HepG2 (cell line): Measurements from ENCODE around the gene CAMK1D. TPM values are rescaled to one million over a fixed set of nuclear protein-coding genes. Genes with fewer than 3 reads are reported as not detected.

Experiments used
- ATAC-seq: fragments of 200-7000 bp; cut with Tn5 transposase; 3 replicates; pipeline ENCODE4 v1.9.1; 2020; ENCODE audit warnings: mild to moderate bottlenecking, moderate library complexity
- BruUV-seq: library from RNA; stranded (reverse); fragments of 400-500 nt; replicated peaks from 2 replicates; lab custom pipeline; 2021; lab: Mats Ljungman, UMichigan
- CTCF ChIA-PET: fragments of 300-600 bp; formaldehyde crosslinking; extraction: SDS; loops from one replicate; lab custom pipeline; 2021; ENCODE audit warnings: low total read pairs, inconsistent platforms, low intra/inter-chr PET ratio; lab: Yijun Ruan, JAX
- POLR2A ChIA-PET: fragments of 350-600 bp; sonication (Branson Sonifier 250); formaldehyde crosslinking; loops from one replicate; lab custom pipeline; 2020; ENCODE audit warnings: antibody characterized with exemption, inconsistent platforms; lab: Yijun Ruan, JAX
- DNase-seq: peaks from one replicate; pipeline ENCODE4 v3.0.0-alpha.2; 2015; ENCODE audit warnings: low spot score
- FAIRE-seq: peaks from 3 replicates; lab custom pipeline; 2011; peaks lifted over from hg19 to GRCh38; lab: Jason Lieb, UNC
- H2AFZ ChIP-seq: one replicate; pipeline ENCODE4 v1.6.1; 2011; ENCODE audit warnings: low read length, inconsistent platforms
- H3K27ac ChIP-seq: fragments of 300-600 bp; 3 replicates; pipeline ENCODE4 v1.8.0; 2011; ENCODE audit warnings: mixed run types, mild to moderate bottlenecking, mixed read lengths, low read length, inconsistent platforms; ENCODE audit not compliant: insufficient read depth; ENCODE audit errors: extremely low read length
- H3K27me3 ChIP-seq, 2 experiments: fragments of 200-600 bp in 1 of 2; 2 replicates in 1 of 2; 3 replicates in 1 of 2; pipeline versions ENCODE4 v1.6.0 to v1.8.0; 2011; ENCODE audit warnings: low read length in 2 of 2, mild to moderate bottlenecking in 2 of 2, moderate library complexity in 2 of 2, inconsistent platforms in 1 of 2; ENCODE audit not compliant: insufficient read depth in 2 of 2, control insufficient read depth in 1 of 2
- H3K36me3 ChIP-seq, 2 experiments: fragments of 200-600 bp in 1 of 2; replicated peaks in 1 of 2; 2 replicates in 1 of 2; 3 replicates in 1 of 2; pipeline versions ENCODE4 v1.5.1 to v1.8.0; 2011; ENCODE audit warnings: low read length in 2 of 2, inconsistent platforms in 1 of 2; ENCODE audit not compliant: insufficient read depth in 2 of 2, control insufficient read depth in 1 of 2
- H3K4me1 ChIP-seq: 2 replicates; pipeline ENCODE4 v1.5.1; 2012; ENCODE audit warnings: low read length, inconsistent platforms; ENCODE audit not compliant: insufficient read depth
- H3K4me2 ChIP-seq: 2 replicates; pipeline ENCODE4 v1.6.0; 2011; ENCODE audit warnings: low read depth, low read length, inconsistent platforms
- H3K4me3 ChIP-seq, 3 experiments: fragments of 200-600 bp in 1 of 3; sonication (generic), shearing (Covaris generic) in 1 of 3; replicated peaks in 1 of 3; 2 replicates each; pipeline ENCODE4 v1.5.1; 2011 to 2016; ENCODE audit warnings: low read length in 3 of 3, inconsistent platforms in 2 of 3, low read depth in 2 of 3, mild to moderate bottlenecking in 2 of 3, control low read depth in 1 of 3, mixed read lengths in 1 of 3; ENCODE audit not compliant: insufficient read depth in 1 of 3
- H3K79me2 ChIP-seq: one replicate; pipeline ENCODE4 v1.6.1; 2011; ENCODE audit warnings: low read length, inconsistent platforms; ENCODE audit not compliant: insufficient read depth
- H3K9ac ChIP-seq: 2 replicates; pipeline ENCODE4 v1.6.0; 2011; ENCODE audit warnings: mild to moderate bottlenecking, low read depth, low read length, inconsistent platforms; ENCODE audit not compliant: insufficient read depth
- H3K9me3 ChIP-seq: 2 replicates; pipeline ENCODE4 v1.5.1; 2012; ENCODE audit warnings: mild to moderate bottlenecking, low read length
- H4K20me1 ChIP-seq: 2 replicates; pipeline ENCODE4 v1.6.0; 2011; ENCODE audit warnings: inconsistent platforms, mild to moderate bottlenecking, low read length, moderate library complexity; ENCODE audit not compliant: insufficient read depth
- AGO1 ChIP-seq: fragments of 200-400 bp; formaldehyde crosslinking; IDR thresholded peaks from 2 replicates; pipeline ENCODE4 v1.6.1; 2017; ENCODE audit warnings: mild to moderate bottlenecking, low read depth, low read length, moderate library complexity; ENCODE audit not compliant: poor library complexity, severe bottlenecking
- GTF2F1 ChIP-seq: fragments of 150-350 bp; IDR thresholded peaks from 2 replicates; pipeline ENCODE4 v1.6.1; 2014; ENCODE audit warnings: low read length
- MAFK ChIP-seq, 2 experiments: IDR thresholded peaks in 1 of 2; conservative IDR thresholded peaks in 1 of 2; 2 replicates each; pipeline ENCODE4 v1.6.1; 2011; ENCODE audit warnings: improper control_type of control experiment in 2 of 2, low read length in 2 of 2
- NR1H2 ChIP-seq: sonication (generic); formaldehyde crosslinking; IDR thresholded peaks from 2 replicates; pipeline ENCODE4 v1.8.1; 2022; ENCODE audit warnings: low read depth, missing genetic modification reagents, borderline replicate concordance
- ONECUT2 ChIP-seq: sonication (generic); formaldehyde crosslinking; IDR thresholded peaks from 2 replicates; pipeline ENCODE4 v1.4.0; 2020; ENCODE audit warnings: missing genetic modification reagents
- PATZ1 ChIP-seq: sonication (generic); formaldehyde crosslinking; IDR thresholded peaks from 2 replicates; pipeline ENCODE4 v1.4.0; 2020; ENCODE audit warnings: missing genetic modification reagents
- RFX1 ChIP-seq: fragments of 450-650 bp; IDR thresholded peaks from 2 replicates; pipeline ENCODE4 v1.6.1; 2017
- SP2 ChIP-seq: sonication (generic); formaldehyde crosslinking; IDR thresholded peaks from 2 replicates; pipeline ENCODE4 v1.5.1; 2020; ENCODE audit warnings: mild to moderate bottlenecking, missing genetic modification reagents
- SPEN ChIP-seq: sonication (generic); formaldehyde crosslinking; IDR thresholded peaks from 2 replicates; pipeline ENCODE4 v1.5.1; 2020; ENCODE audit warnings: low read depth, mild to moderate bottlenecking, missing genetic modification reagents
- YEATS2 ChIP-seq: sonication (generic); formaldehyde crosslinking; IDR thresholded peaks from 2 replicates; pipeline ENCODE4 v1.4.0; 2020; ENCODE audit warnings: missing genetic modification reagents, borderline replicate concordance
- ZNF225 ChIP-seq: sonication (generic); formaldehyde crosslinking; IDR thresholded peaks from 2 replicates; pipeline ENCODE4 v1.4.0; 2020; ENCODE audit warnings: mild to moderate bottlenecking, missing genetic modification reagents
- ZNF44 ChIP-seq: sonication (generic); formaldehyde crosslinking; IDR thresholded peaks from 2 replicates; pipeline ENCODE4 v1.5.1; 2020; ENCODE audit warnings: mild to moderate bottlenecking, missing genetic modification reagents
- ZNF614 ChIP-seq: IDR thresholded peaks from 2 replicates; pipeline ENCODE4 v1.6.1; 2018; ENCODE audit warnings: missing biosample characterization, missing genetic modification reagents, inconsistent platforms, borderline replicate concordance
- ZSCAN30 ChIP-seq: sonication (generic); formaldehyde crosslinking; IDR thresholded peaks from 2 replicates; pipeline ENCODE4 v1.5.0; 2020; ENCODE audit warnings: mild to moderate bottlenecking, missing genetic modification reagents
- WGBS: methylation state at CpG from one replicate; pipeline ENCODE4 v1.1.6; 2017; ENCODE audit warnings: low lambda C conversion rate; 5-methylcytosine and 5-hydroxymethylcytosine counted together
- in situ Hi-C: cut with HindIII; loops from 2 replicates; pipeline ENCODE4 v1.10.0; 2017; ENCODE audit warnings: low pct_unique_long_range_greater_than_20kb; ENCODE audit not compliant: extremely low pct_ligation_motif_present
- intact Hi-C: fragments of 100-400 bp; cut with micrococcal nuclease; formaldehyde crosslinking; loops from one replicate; pipeline ENCODE4 v1.10.0; 2022; ENCODE audit not compliant: unreplicated experiment
- polyA plus RNA-seq, 8 experiments: library from polyadenylated mRNA; depleted of rRNA in 3 of 8; stranded (reverse) in 7 of 8; unstranded in 1 of 8; fragments of >200 nt; fragmentation: Illumina TruSeq in 4 of 8; extraction: Trizol in 4 of 8; gene quantifications; 2 replicates each; pipeline versions ENCODE4 v1.2.1 to v1.2.3, GENCODE V29; 2011 to 2016; ENCODE audit warnings: low read depth in 4 of 8, missing spikeins in 1 of 8, mixed read lengths in 1 of 8; ENCODE audit not compliant: insufficient read depth in 1 of 8
- total RNA-seq, 5 experiments: library from RNA; depleted of rRNA; stranded (reverse); fragments of >200 nt; fragmentation: Illumina TruSeq; extraction: Trizol; gene quantifications; 2 replicates each; pipeline ENCODE4 v1.2.3, GENCODE V29; 2016; ENCODE audit warnings: low read depth in 1 of 5
- TF ChIP-seq, protein P1 (sequence below): sonication (generic); formaldehyde crosslinking; IDR thresholded peaks from 2 replicates; pipeline ENCODE4 v1.9.0; 2021; ENCODE audit warnings: missing genetic modification reagents, mild to moderate bottlenecking, borderline replicate concordance

Gene CAMK1D
- total and polyA plus RNA-seq, 2 of the 13 experiments (the other 11 are each of a cell fraction or from before 2014, with no cell fraction given) = under 0.01 TPM; not detected in 1

GRCh38 chr10:12504628-12505027 lies 155.3 kb downstream of the CAMK1D start:
- no peak overlapping the region for H2AFZ ChIP-seq
- no TSS peak for BruUV-seq
- CTCF ChIA-PET = no interaction called here
- intact Hi-C loops = no loop called here
- no peak for DNase-seq
- no peaks in the 10 kb centered on the region for H3K79me2 ChIP-seq
- 26% methylated on average over 10 of the region's 10 CpGs for WGBS
- H3K4me3 ChIP-seq = no peak overlapping the region
- H4K20me1 ChIP-seq = no peaks in the 10 kb centered on the region
- H3K27me3 ChIP-seq = no peaks in the 10 kb centered on the region
- peaks cover 18% of the 10 kb centered on the region for H3K4me1 ChIP-seq
- peaks cover 5% of the 10 kb centered on the region; the same call in 1 of the 2 replicates for H3K9me3 ChIP-seq
- no peak for TF ChIP-seq YEATS2 (CRISPR knock-in tag)
- TF ChIP-seq GTF2F1 = no peak
- TF ChIP-seq RFX1 = no peak
- TF ChIP-seq SP2 = no peak
- no peak for TF ChIP-seq PATZ1 (CRISPR knock-in tag)
- no peak for TF ChIP-seq ZNF225 (CRISPR knock-in tag)
- TF ChIP-seq ZNF44 (CRISPR knock-in tag) = no peak
- TF ChIP-seq ZSCAN30 (CRISPR knock-in tag) = no peak
- TF ChIP-seq SPEN = no peak
- no peak for TF ChIP-seq AGO1
- TF ChIP-seq NR1H2 (CRISPR knock-in tag) = no peak
- TF ChIP-seq ONECUT2 (CRISPR knock-in tag) = no peak
- no peak for TF ChIP-seq MAFK (conservative IDR thresholded peaks at IDR 0.05 in 1 of 2, IDR thresholded peaks at IDR 0.05 in 1 of 2; ENCODE audit: low read length in 2 of 2)
- no peak for TF ChIP-seq ZNF614 (CRISPR knock-in tag)
- TF ChIP-seq, protein P1, sequence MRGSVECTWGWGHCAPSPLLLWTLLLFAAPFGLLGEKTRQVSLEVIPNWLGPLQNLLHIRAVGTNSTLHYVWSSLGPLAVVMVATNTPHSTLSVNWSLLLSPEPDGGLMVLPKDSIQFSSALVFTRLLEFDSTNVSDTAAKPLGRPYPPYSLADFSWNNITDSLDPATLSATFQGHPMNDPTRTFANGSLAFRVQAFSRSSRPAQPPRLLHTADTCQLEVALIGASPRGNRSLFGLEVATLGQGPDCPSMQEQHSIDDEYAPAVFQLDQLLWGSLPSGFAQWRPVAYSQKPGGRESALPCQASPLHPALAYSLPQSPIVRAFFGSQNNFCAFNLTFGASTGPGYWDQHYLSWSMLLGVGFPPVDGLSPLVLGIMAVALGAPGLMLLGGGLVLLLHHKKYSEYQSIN (CRISPR knock-in tag) = no peak
- H3K36me3 ChIP-seq = no peaks in the 10 kb centered on the region
- no peak for ATAC-seq
- no peak overlapping the region for H3K4me2 ChIP-seq
- in situ Hi-C loops = no loop called here
- no peak overlapping the region for H3K9ac ChIP-seq
- no peak for FAIRE-seq
- no peak overlapping the region for H3K27ac ChIP-seq
- POLR2A ChIA-PET = no interaction called here
